Stimulated activated CD8-positive, alpha-beta memory T cell treated with anti-CD3 and anti-CD28 coated beads, Interleukin-2, amount 100 ng/mL, for 48 hours (primary cell): ENCODE results near the gene STXBP2.

Source experiments
- DNase-seq, 2 donors: peaks; one replicate each; pipeline ENCODE4 v3.0.0-alpha.2; 2020; ENCODE audit warnings: low read depth in 2 of 2

STXBP2 gene

GRCh38 chr19:7636691-7637373 is at the start of gene STXBP2:
STXBP2 (plus strand) TSS chr19:7637110; CDS start chr19:7637150, 40 bp downstream.
- DNase-seq = peak; percentile 87

- DNase-seq = no peak
Observed at GRCh38 chr19:7589822-7590221, 47.1 kb upstream of the STXBP2 start.

GRCh38 chr19:7590256-7590655 is 46.7 kb upstream of the STXBP2 start:
- DNase-seq = no peak

GRCh38 chr19:7595466-7596133 is 41.3 kb upstream of the STXBP2 start, which contains the start of gene CAMSAP3:
CAMSAP3 (plus strand) TSS chr19:7595863; CDS start chr19:7596003, 140 bp downstream.
- peak; percentile 17 to 26 for DNase-seq

- no peak for DNase-seq
Observed at GRCh38 chr19:7596211-7596937, 40.5 kb upstream of the STXBP2 start.

GRCh38 chr19:7597689-7598088 is 39.2 kb upstream of the STXBP2 start:
- no peak for DNase-seq

- no peak for DNase-seq
Observed at GRCh38 chr19:7598180-7598579, 38.7 kb upstream of the STXBP2 start.

- DNase-seq = no peak
Observed at GRCh38 chr19:7600721-7601120, 36.2 kb upstream of the STXBP2 start.

- DNase-seq = no peak
Observed at GRCh38 chr19:7602240-7602934, 34.5 kb upstream of the STXBP2 start.

- DNase-seq = no peak
Observed at GRCh38 chr19:7602935-7603497, 33.9 kb upstream of the STXBP2 start.

GRCh38 chr19:7603919-7604318 is 33.0 kb upstream of the STXBP2 start:
- no peak for DNase-seq

GRCh38 chr19:7605490-7606222 is 31.3 kb upstream of the STXBP2 start:
- peak; percentile 15 to 32 for DNase-seq

- DNase-seq = no peak
Observed at GRCh38 chr19:7606289-7606688, 30.6 kb upstream of the STXBP2 start.

- DNase-seq = no peak
Observed at GRCh38 chr19:7607212-7607873, 29.6 kb upstream of the STXBP2 start.

- no peak for DNase-seq
Observed at GRCh38 chr19:7607874-7608560, 28.9 kb upstream of the STXBP2 start.

- no peak for DNase-seq
Observed at GRCh38 chr19:7610491-7611240, 26.2 kb upstream of the STXBP2 start.

GRCh38 chr19:7611541-7612279 is 25.2 kb upstream of the STXBP2 start:
- DNase-seq = no peak
